HepG2 (cell line): ENCODE measurements around the gene NXPH1. TPM values are rescaled to one million over a fixed set of nuclear protein-coding genes. Genes with fewer than 3 reads are reported as not detected.

Experiments used
- ATAC-seq: fragments of 200-7000 bp; cut with Tn5 transposase; 3 replicates; pipeline ENCODE4 v1.9.1; 2020; ENCODE audit warnings: mild to moderate bottlenecking, moderate library complexity
- BruUV-seq: library from RNA; stranded (reverse); fragments of 400-500 nt; replicated peaks from 2 replicates; lab custom pipeline; 2021; lab: Mats Ljungman, UMichigan
- CTCF ChIA-PET: fragments of 300-600 bp; formaldehyde crosslinking; extraction: SDS; loops from one replicate; lab custom pipeline; 2021; ENCODE audit warnings: low total read pairs, inconsistent platforms, low intra/inter-chr PET ratio; lab: Yijun Ruan, JAX
- POLR2A ChIA-PET: fragments of 350-600 bp; sonication (Branson Sonifier 250); formaldehyde crosslinking; loops from one replicate; lab custom pipeline; 2020; ENCODE audit warnings: antibody characterized with exemption, inconsistent platforms; lab: Yijun Ruan, JAX
- DNase-seq: peaks from one replicate; pipeline ENCODE4 v3.0.0-alpha.2; 2015; ENCODE audit warnings: low spot score
- FAIRE-seq: peaks from 3 replicates; lab custom pipeline; 2011; peaks lifted over from hg19 to GRCh38; lab: Jason Lieb, UNC
- H2AFZ ChIP-seq: one replicate; pipeline ENCODE4 v1.6.1; 2011; ENCODE audit warnings: low read length, inconsistent platforms
- H3K27ac ChIP-seq: fragments of 300-600 bp; 3 replicates; pipeline ENCODE4 v1.8.0; 2011; ENCODE audit warnings: mixed run types, mild to moderate bottlenecking, mixed read lengths, low read length, inconsistent platforms; ENCODE audit not compliant: insufficient read depth; ENCODE audit errors: extremely low read length
- H3K27me3 ChIP-seq, 2 experiments: fragments of 200-600 bp in 1 of 2; 2 replicates in 1 of 2; 3 replicates in 1 of 2; pipeline versions ENCODE4 v1.6.0 to v1.8.0; 2011; ENCODE audit warnings: low read length in 2 of 2, mild to moderate bottlenecking in 2 of 2, moderate library complexity in 2 of 2, inconsistent platforms in 1 of 2; ENCODE audit not compliant: insufficient read depth in 2 of 2, control insufficient read depth in 1 of 2
- H3K36me3 ChIP-seq, 2 experiments: fragments of 200-600 bp in 1 of 2; replicated peaks in 1 of 2; 2 replicates in 1 of 2; 3 replicates in 1 of 2; pipeline versions ENCODE4 v1.5.1 to v1.8.0; 2011; ENCODE audit warnings: low read length in 2 of 2, inconsistent platforms in 1 of 2; ENCODE audit not compliant: insufficient read depth in 2 of 2, control insufficient read depth in 1 of 2
- H3K4me1 ChIP-seq: 2 replicates; pipeline ENCODE4 v1.5.1; 2012; ENCODE audit warnings: low read length, inconsistent platforms; ENCODE audit not compliant: insufficient read depth
- H3K4me2 ChIP-seq: 2 replicates; pipeline ENCODE4 v1.6.0; 2011; ENCODE audit warnings: low read depth, low read length, inconsistent platforms
- H3K4me3 ChIP-seq, 3 experiments: fragments of 200-600 bp in 1 of 3; sonication (generic), shearing (Covaris generic) in 1 of 3; replicated peaks in 1 of 3; 2 replicates each; pipeline ENCODE4 v1.5.1; 2011 to 2016; ENCODE audit warnings: low read length in 3 of 3, inconsistent platforms in 2 of 3, low read depth in 2 of 3, mild to moderate bottlenecking in 2 of 3, control low read depth in 1 of 3, mixed read lengths in 1 of 3; ENCODE audit not compliant: insufficient read depth in 1 of 3
- H3K79me2 ChIP-seq: one replicate; pipeline ENCODE4 v1.6.1; 2011; ENCODE audit warnings: low read length, inconsistent platforms; ENCODE audit not compliant: insufficient read depth
- H3K9ac ChIP-seq: 2 replicates; pipeline ENCODE4 v1.6.0; 2011; ENCODE audit warnings: mild to moderate bottlenecking, low read depth, low read length, inconsistent platforms; ENCODE audit not compliant: insufficient read depth
- H3K9me3 ChIP-seq: 2 replicates; pipeline ENCODE4 v1.5.1; 2012; ENCODE audit warnings: mild to moderate bottlenecking, low read length
- H4K20me1 ChIP-seq: 2 replicates; pipeline ENCODE4 v1.6.0; 2011; ENCODE audit warnings: inconsistent platforms, mild to moderate bottlenecking, low read length, moderate library complexity; ENCODE audit not compliant: insufficient read depth
- DRAP1 ChIP-seq: IDR thresholded peaks from 2 replicates; pipeline ENCODE4 v1.6.1; 2016; ENCODE audit warnings: missing genetic modification reagents, missing compliant biosample characterization
- GATA4 ChIP-seq: sonication (generic); IDR thresholded peaks from 2 replicates; pipeline ENCODE4 v1.6.1; 2016; ENCODE audit warnings: antibody characterized with exemption, low read depth, borderline replicate concordance
- HCFC1 ChIP-seq: fragments of 150-350 bp; IDR thresholded peaks from 2 replicates; pipeline ENCODE4 v1.6.1; 2014; ENCODE audit warnings: low read depth, low read length
- MLX ChIP-seq: IDR thresholded peaks from 2 replicates; pipeline ENCODE4 v1.6.1; 2016
- NFIC ChIP-seq: IDR thresholded peaks from 2 replicates; pipeline ENCODE4 v1.6.1; 2012; ENCODE audit warnings: mild to moderate bottlenecking, low read length, inconsistent platforms
- NR3C1 ChIP-seq: sonication (generic); formaldehyde crosslinking; IDR thresholded peaks from 2 replicates; pipeline ENCODE4 v1.4.0; 2020; ENCODE audit warnings: missing genetic modification reagents
- PRDM15 ChIP-seq: sonication (generic); formaldehyde crosslinking; IDR thresholded peaks from 2 replicates; pipeline ENCODE4 v1.4.0; 2020; ENCODE audit warnings: missing genetic modification reagents
- SNAPC5 ChIP-seq: sonication (generic); formaldehyde crosslinking; IDR thresholded peaks from 2 replicates; pipeline ENCODE4 v1.8.1; 2023; ENCODE audit warnings: mild to moderate bottlenecking, missing genetic modification reagents, borderline replicate concordance
- SRY ChIP-seq: sonication (generic); formaldehyde crosslinking; IDR thresholded peaks from 2 replicates; pipeline ENCODE4 v1.8.0; 2022; ENCODE audit warnings: mild to moderate bottlenecking, missing genetic modification reagents
- TAF1 ChIP-seq: sonication (generic); formaldehyde crosslinking; IDR thresholded peaks from 2 replicates; pipeline ENCODE4 v1.4.0; 2020; ENCODE audit warnings: missing genetic modification reagents
- TOPORS ChIP-seq: sonication (generic); formaldehyde crosslinking; IDR thresholded peaks from 2 replicates; pipeline ENCODE4 v1.8.0; 2023; ENCODE audit warnings: mild to moderate bottlenecking, missing genetic modification reagents
- TRIM24 ChIP-seq: sonication (generic); formaldehyde crosslinking; IDR thresholded peaks from 2 replicates; pipeline ENCODE4 v1.8.0; 2022; ENCODE audit warnings: mild to moderate bottlenecking, missing genetic modification reagents
- ZFP1 ChIP-seq: IDR thresholded peaks from 2 replicates; pipeline ENCODE4 v1.6.1; 2016
- ZNF232 ChIP-seq: sonication (generic); formaldehyde crosslinking; IDR thresholded peaks from 2 replicates; pipeline ENCODE4 v1.4.0; 2020; ENCODE audit warnings: missing genetic modification reagents, borderline replicate concordance
- ZNF253 ChIP-seq: sonication (generic); formaldehyde crosslinking; IDR thresholded peaks from 2 replicates; pipeline ENCODE4 v1.8.0; 2022; ENCODE audit warnings: mild to moderate bottlenecking, missing genetic modification reagents, borderline replicate concordance
- ZNF30 ChIP-seq: sonication (generic); formaldehyde crosslinking; IDR thresholded peaks from 2 replicates; pipeline ENCODE4 v1.5.0; 2020; ENCODE audit warnings: mild to moderate bottlenecking, missing genetic modification reagents
- WGBS: methylation state at CpG from one replicate; pipeline ENCODE4 v1.1.6; 2017; ENCODE audit warnings: low lambda C conversion rate; 5-methylcytosine and 5-hydroxymethylcytosine counted together
- in situ Hi-C: cut with HindIII; loops from 2 replicates; pipeline ENCODE4 v1.10.0; 2017; ENCODE audit warnings: low pct_unique_long_range_greater_than_20kb; ENCODE audit not compliant: extremely low pct_ligation_motif_present
- intact Hi-C: fragments of 100-400 bp; cut with micrococcal nuclease; formaldehyde crosslinking; loops from one replicate; pipeline ENCODE4 v1.10.0; 2022; ENCODE audit not compliant: unreplicated experiment
- polyA plus RNA-seq, 8 experiments: library from polyadenylated mRNA; depleted of rRNA in 3 of 8; stranded (reverse) in 7 of 8; unstranded in 1 of 8; fragments of >200 nt; fragmentation: Illumina TruSeq in 4 of 8; extraction: Trizol in 4 of 8; gene quantifications; 2 replicates each; pipeline versions ENCODE4 v1.2.1 to v1.2.3, GENCODE V29; 2011 to 2016; ENCODE audit warnings: low read depth in 4 of 8, missing spikeins in 1 of 8, mixed read lengths in 1 of 8; ENCODE audit not compliant: insufficient read depth in 1 of 8
- total RNA-seq, 5 experiments: library from RNA; depleted of rRNA; stranded (reverse); fragments of >200 nt; fragmentation: Illumina TruSeq; extraction: Trizol; gene quantifications; 2 replicates each; pipeline ENCODE4 v1.2.3, GENCODE V29; 2016; ENCODE audit warnings: low read depth in 1 of 5

The NXPH1 gene
- total and polyA plus RNA-seq, 2 of the 13 experiments (the other 11 are each of a cell fraction or from before 2014, with no cell fraction given): not detected

- no peaks in the 10 kb centered on the region for H4K20me1 ChIP-seq
- no peak for TF ChIP-seq NR3C1 (CRISPR knock-in tag)
- TF ChIP-seq ZNF30 (CRISPR knock-in tag): no peak
- TF ChIP-seq DRAP1: no peak
- TF ChIP-seq NFIC: no peak
- TF ChIP-seq GATA4: no peak
- no peak for TF ChIP-seq ZNF253
- TF ChIP-seq TOPORS: no peak
- TF ChIP-seq SRY (CRISPR knock-in tag): no peak
- TF ChIP-seq TAF1: no peak
- TF ChIP-seq ZFP1 (CRISPR knock-in tag): no peak
- no peak for TF ChIP-seq TRIM24 (CRISPR knock-in tag)
- TF ChIP-seq HCFC1: no peak
- TF ChIP-seq SNAPC5 (CRISPR knock-in tag): no peak
- no peak for TF ChIP-seq MLX
- TF ChIP-seq ZNF232 (CRISPR knock-in tag): no peak
- no peak for TF ChIP-seq PRDM15 (CRISPR knock-in tag)
- FAIRE-seq: no peak
- H3K9ac ChIP-seq: no peak overlapping the region
- ATAC-seq: no peak
- CTCF ChIA-PET: no interaction called here
- POLR2A ChIA-PET: no interaction called here
- no peaks in the 10 kb centered on the region for H3K79me2 ChIP-seq
- in situ Hi-C loops: no loop called here
- H3K9me3 ChIP-seq: no peaks in the 10 kb centered on the region
- no peak overlapping the region for H3K4me3 ChIP-seq
- DNase-seq: no peak
- intact Hi-C loops: no loop called here
- no TSS peak for BruUV-seq
- H3K27ac ChIP-seq: no peak overlapping the region
- WGBS: 2% methylated on average over 3 of the region's 3 CpGs
- no peak overlapping the region for H2AFZ ChIP-seq
- no peak overlapping the region for H3K4me2 ChIP-seq
- no peaks in the 10 kb centered on the region for H3K27me3 ChIP-seq
- H3K36me3 ChIP-seq: no peaks in the 10 kb centered on the region
- H3K4me1 ChIP-seq: no peaks in the 10 kb centered on the region
Observed at GRCh38 chr7:8511855-8512254, 78.4 kb downstream of the NXPH1 start.
